Tibial nerve (tissue), 4 donors: Measurements from ENCODE around the gene UBAP1L.

Experiments
- EP300 ChIP-seq, 2 donors: sonication (generic); formaldehyde crosslinking; IDR thresholded peaks; one replicate each; pipeline ENCODE4 v1.6.1; 2017; ENCODE audit warnings: antibody characterized with exemption in 2 of 2, mild to moderate bottlenecking in 1 of 2
- POLR2A ChIP-seq, 2 donors: fragments of 450-650 bp; IDR thresholded peaks; one replicate each; pipeline ENCODE4 v1.6.1; 2017; ENCODE audit warnings: antibody characterized with exemption in 2 of 2, mild to moderate bottlenecking in 2 of 2, moderate library complexity in 2 of 2
- TF ChIP-seq, protein P1 (sequence below), 5 experiments: fragments of 200-600 bp in 3 of 5; fragments of 450-650 bp in 2 of 5; sonication (generic) in 3 of 5; IDR thresholded peaks; one replicate each; pipeline ENCODE4 v1.5.1; 2016 to 2019; ENCODE audit warnings: antibody characterized with exemption in 5 of 5, mild to moderate bottlenecking in 3 of 5, moderate library complexity in 2 of 5

DNA sequence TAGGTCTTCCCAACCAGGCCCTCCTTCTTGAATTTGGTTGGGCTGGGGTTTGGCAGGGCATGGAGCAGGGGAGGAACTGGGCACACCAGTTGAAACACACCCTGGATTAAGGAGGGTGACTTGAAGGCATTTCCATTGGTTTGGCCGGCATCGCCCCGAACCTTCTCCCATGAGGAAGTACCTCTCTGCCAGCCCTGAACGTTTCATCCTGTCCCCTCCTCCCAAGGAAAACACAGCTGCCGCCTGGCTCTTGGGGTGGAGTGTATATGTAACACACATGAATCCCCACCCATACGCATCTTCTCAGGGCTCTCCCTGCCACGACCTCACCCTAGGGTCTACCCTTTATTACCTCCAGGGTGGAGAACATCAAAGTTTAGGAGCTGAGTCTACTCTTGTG, 14.6 kb downstream of the UBAP1L start:
- TF ChIP-seq POLR2A (IDR thresholded peaks at IDR 0.05) (no peak), EP300 (IDR thresholded peaks at IDR 0.05) (no peak)
- TF ChIP-seq, protein P1, sequence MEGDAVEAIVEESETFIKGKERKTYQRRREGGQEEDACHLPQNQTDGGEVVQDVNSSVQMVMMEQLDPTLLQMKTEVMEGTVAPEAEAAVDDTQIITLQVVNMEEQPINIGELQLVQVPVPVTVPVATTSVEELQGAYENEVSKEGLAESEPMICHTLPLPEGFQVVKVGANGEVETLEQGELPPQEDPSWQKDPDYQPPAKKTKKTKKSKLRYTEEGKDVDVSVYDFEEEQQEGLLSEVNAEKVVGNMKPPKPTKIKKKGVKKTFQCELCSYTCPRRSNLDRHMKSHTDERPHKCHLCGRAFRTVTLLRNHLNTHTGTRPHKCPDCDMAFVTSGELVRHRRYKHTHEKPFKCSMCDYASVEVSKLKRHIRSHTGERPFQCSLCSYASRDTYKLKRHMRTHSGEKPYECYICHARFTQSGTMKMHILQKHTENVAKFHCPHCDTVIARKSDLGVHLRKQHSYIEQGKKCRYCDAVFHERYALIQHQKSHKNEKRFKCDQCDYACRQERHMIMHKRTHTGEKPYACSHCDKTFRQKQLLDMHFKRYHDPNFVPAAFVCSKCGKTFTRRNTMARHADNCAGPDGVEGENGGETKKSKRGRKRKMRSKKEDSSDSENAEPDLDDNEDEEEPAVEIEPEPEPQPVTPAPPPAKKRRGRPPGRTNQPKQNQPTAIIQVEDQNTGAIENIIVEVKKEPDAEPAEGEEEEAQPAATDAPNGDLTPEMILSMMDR (IDR thresholded peaks at IDR 0.05), result no peak
